ENCODE measurements around the gene USP31.

USP31 gene

GRCh38 chr16:23149267-23149992 is at the start of gene USP31:
TSS of gene USP31 (minus strand) at chr16:23149452. CDS start at chr16:23149270, 182 bp downstream.
- DNase-seq = peak; percentile 95

DNA sequence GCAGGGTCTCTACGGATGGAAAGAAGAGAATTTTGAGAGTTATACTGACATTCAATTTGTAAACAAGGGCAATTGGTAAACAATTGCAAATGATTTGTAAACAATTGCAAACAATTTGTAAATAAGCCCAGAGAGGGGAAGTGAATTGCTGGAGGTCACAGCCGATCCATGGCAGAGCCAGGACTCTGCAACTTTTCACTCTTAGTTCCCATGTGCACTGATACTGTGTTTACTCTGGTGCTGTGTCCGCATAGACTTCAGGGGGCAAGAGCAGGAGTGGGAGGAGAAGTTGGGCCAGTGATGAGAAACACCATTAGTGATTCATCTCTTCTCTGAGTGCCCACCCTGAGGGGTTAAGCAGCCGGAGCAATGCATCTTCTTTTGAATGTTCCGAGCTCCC is 47.3 kb upstream of the USP31 start:
- no peak for DNase-seq

- DNase-seq = no peak
Measured at GRCh38 chr16:23195366-23195978, 46.2 kb upstream of the USP31 start.

- no peak for DNase-seq
Measured at GRCh38 chr16:23194497-23195221, 45.4 kb upstream of the USP31 start.

DNA sequence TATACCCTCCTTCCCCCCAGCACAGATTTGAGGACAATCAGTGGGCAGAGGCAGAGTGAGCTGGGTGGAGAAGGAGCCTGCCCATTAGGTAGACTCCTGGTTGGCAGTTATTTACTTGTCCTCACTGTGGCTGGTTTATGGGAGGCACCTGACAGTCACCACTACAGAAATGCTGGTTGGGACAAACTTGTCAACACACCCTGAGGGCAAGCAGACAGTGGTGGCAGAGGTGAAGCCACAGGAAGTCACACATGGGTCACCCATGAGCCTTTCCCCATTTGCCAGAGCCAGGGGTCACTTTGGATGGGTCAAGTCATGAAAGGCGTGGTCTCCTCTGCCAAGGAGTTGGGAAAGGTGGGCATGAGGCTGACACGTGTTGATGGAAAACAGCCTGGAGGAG is 39.7 kb upstream of the USP31 start:
- no peak for DNase-seq

DNA sequence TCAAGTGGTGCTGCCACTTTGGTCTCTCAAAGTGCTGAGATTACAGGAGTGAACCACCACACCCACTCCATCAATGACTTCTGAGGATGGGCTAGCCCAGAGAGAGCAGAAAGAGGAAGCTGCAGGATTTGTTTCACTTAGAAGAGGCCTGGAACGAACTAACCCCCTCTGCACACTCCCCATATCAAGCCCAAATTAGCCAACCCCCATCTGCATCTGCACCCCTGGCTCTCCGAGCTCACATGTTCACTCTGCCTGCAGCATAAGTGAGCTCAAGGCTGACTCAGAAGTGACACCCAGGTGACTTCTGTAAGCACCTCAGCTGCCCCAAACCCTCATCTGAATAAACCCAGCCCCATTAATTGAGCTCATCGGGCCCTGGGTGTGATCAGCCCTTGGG is 38.1 kb upstream of the USP31 start:
- no peak for DNase-seq

GRCh38 chr16:23186171-23186570 is 36.9 kb upstream of the USP31 start:
- no peak for DNase-seq

DNA sequence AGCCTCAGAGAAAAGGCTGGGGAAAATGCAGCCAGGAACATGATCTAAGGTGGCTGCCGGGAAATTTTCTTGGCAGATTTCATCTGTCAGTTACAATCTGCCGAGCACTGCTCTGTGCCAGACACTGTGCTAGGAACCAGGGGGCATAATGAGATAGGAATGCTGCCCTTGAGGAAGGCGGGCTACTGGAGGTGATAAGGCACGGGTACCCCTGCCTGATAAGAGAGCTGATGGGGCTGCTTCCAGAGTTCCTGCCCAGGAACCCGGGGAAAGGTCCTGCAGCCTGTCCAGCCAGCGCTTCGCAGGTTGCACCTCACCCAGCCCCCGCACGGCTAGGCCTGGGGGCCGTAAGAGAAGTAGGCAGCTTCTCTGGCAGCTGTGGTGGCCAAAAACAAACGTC is 36.4 kb upstream of the USP31 start:
- DNase-seq = no peak

- DNase-seq = no peak
Measured at GRCh38 chr16:23183543-23183862, 34.3 kb upstream of the USP31 start.

DNA sequence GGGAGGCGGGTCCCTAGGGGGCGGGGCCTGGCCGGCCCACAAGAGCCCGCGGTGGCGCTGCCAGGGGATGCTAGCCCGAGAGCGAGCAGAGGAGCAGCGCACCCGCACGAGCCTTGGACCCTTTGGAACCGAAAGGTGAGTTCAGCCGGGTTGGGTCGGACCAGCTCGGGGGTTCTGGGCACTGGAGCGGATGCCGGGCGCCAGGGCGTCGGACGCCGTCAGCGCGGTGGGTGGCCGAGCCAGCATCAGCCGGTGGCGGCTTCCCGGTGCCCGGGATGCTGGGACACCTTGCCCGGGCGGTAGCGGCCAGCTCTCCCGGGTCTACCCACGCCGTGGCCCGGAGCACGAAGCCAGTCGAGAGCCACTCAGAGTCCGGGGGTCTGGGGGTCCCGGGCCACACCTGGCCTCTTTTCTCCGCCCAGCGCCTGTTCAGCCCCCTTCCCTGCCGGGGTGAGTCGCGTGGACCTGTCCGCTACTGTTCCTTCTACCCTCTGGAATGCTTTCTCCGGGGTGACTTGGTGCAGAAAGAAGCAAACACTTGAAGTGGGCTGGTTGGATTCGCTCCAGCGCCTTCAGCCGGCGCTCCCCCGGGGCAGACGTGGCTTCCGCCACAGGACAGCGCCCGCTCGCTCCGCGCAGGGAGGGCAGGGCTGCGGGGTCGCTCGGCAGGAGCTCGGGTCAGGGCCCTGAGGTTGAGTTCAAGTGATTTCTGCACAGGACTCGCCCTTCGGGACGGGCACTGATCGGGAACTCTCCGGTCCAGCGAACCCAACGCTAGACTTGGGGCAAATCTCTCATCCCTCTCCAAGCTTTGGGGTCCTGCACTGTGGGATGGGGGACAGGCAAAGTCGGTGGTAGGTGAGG is 33.7 kb upstream of the USP31 start, which contains the start of gene SCNN1G:
TSS of gene SCNN1G (plus strand) at position 67 of the 864 bp plus-strand sequence. CDS start 3,527 bp downstream, outside the sequence.
- no peak for DNase-seq

DNA sequence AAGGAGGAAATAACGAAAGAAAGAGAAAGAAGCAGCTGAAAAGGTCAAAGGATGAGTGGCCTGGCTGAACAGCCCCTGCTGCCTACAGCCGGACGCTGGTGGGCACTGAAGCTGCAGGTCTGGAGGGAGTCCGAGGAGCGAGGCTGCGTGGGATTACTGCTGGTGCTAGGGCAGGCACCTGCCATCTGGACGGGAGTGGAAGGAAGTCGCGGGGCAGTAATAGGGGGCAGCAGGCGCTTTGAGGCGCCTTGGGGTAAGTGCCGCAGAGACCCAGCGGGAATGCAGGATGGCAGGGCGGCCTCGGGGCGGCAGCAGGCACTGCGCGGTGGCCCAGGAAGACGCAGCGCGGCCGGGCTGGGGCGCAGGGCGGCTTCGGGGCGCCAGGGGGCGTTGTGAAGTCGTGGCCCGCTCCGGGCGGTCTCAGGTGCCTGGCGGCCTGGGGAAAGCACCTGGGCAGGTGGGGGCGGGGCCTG is 33.0 kb upstream of the USP31 start:
- no peak for DNase-seq

GRCh38 chr16:23181506-23181905 is 32.3 kb upstream of the USP31 start:
- no peak for DNase-seq

- no peak for DNase-seq
Measured at GRCh38 chr16:23175651-23176050, 26.4 kb upstream of the USP31 start.

- no peak for DNase-seq
Measured at GRCh38 chr16:23174622-23175021, 25.4 kb upstream of the USP31 start.

DNA sequence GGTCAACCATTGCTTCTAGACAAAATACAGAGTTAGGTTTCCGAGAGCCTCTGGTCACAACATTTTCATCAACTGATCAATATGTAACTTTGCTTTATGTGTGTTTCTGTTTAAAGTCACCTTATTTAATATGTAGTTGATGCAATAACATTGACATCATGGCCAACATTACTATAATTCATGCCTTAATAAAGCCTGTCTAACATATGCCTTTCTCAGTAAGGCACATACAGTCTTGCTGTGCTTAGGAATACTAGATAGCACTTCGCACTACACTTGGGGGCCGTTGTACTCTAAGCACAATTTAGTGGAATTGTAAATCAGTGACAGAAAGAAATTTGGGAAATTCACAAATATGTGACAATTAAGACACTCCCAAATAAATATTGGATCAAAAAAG is 23.7 kb upstream of the USP31 start:
- DNase-seq = no peak

- DNase-seq = no peak
Measured at GRCh38 chr16:23172583-23172982, 23.3 kb upstream of the USP31 start.

GRCh38 chr16:23164736-23165135 is 15.5 kb upstream of the USP31 start:
- no peak for DNase-seq

DNA sequence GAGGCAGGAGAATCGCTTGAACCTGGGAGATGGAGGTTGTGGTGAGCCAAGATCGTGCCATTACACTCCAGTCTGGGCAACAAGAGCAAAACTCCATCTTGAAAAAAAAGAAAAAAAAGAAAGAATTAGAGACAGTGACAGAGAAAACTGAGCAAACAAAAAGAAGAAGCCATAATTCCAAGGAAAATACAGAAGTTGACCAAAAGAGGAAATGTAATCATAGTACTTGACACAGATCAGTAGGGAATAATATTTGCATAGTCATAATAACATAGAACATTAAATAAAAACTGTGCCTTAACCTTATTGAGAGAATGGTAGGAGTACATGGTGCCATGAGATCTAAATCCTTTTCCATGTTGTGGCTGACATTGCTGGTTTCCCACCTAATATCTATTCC is 14.7 kb upstream of the USP31 start:
- DNase-seq = no peak

- DNase-seq = no peak
Measured at GRCh38 chr16:23160574-23160973, 11.3 kb upstream of the USP31 start.

DNA sequence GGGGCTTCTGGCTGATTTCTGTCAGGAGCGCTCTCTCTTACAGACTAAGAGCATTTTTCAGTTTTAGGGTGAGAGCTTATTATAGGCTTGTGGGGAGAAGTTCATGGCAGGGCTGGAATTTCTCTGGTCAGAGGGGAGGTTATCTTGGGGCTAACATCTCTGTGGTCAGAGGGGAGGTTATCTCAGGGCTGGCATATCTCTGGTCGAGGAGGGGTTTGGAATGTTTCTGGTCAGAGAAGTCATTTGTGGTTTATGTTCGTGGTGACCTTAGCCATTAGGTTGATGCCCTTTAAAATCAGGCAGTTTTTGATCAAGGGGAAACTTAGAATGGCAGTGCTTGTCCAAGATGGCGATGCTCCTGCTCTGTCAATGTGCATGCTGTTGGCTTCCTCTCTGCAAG is 10.8 kb upstream of the USP31 start:
- no peak for DNase-seq

DNA sequence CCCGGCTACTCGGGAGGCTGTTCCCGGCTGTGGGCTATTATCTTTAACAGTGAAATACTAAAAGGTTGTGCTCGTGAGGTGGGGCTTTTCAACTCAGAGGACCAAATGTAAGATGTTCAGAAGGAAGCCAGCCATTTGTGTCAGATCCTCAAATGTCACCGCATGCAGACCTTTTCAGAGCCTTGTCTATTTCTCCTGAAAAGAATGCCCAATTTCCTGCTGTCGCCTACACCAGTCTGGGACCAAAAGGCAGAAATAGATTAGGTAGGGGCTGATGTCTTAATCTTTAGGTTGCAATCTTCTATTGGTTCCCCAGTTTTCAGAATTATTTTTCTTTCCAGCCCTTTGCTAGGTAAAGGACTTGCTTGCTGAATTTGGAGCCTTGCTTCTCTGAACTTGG is 8.9 kb upstream of the USP31 start:
- no peak for DNase-seq

DNA sequence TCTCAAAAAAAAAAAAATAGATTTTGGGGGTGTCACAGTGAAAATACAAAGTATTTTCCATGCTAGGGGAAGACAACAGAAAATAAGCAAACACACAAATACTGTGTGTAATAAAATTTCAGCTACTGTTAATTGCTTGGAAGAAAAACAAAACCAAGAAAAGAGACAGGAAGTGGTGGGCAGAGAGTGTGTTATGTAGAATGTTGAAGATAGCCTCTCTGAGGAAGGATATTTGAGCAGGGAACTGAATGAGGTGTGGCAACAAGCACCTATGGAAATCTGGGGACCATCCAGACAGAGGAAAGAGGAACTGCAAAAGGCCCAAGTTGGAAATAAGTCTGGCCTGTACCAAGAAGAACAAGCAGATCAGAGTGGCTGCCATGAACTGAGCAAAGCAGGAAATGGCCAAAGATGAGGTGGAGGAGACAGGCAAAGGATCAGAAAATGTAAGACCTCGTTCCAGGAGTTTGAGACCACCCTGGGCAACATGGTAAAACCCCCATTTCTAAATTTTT is 7.8 kb upstream of the USP31 start:
- no peak for DNase-seq

GRCh38 chr16:23156110-23156509 is 6.9 kb upstream of the USP31 start:
- DNase-seq = no peak

Data from T1000 (cell line).